SJCRH30 (cell line): ENCODE data around the gene MPP4. TPM values are rescaled to one million over a fixed set of nuclear protein-coding genes. Genes with fewer than 3 reads are reported as not detected.

ENCODE experiments used
- DNase-seq, 2 experiments: peaks; one replicate each; pipeline ENCODE4 v3.0.0-alpha.2; 2015 to 2020
- H3K27ac ChIP-seq: fragments of 250-450 bp; sonication (Bioruptor Pico); 2 replicates; pipeline ENCODE4 v1.5.1; 2020; ENCODE audit warnings: mild to moderate bottlenecking, moderate library complexity
- H3K27me3 ChIP-seq: fragments of 250-450 bp; sonication (Bioruptor Pico); 2 replicates; pipeline ENCODE4 v1.5.1; 2020; ENCODE audit warnings: mild to moderate bottlenecking, moderate library complexity
- H3K36me3 ChIP-seq: fragments of 250-450 bp; sonication (Bioruptor Pico); 2 replicates; pipeline ENCODE4 v1.5.1; 2020; ENCODE audit warnings: mild to moderate bottlenecking, moderate library complexity
- H3K4me1 ChIP-seq: fragments of 250-450 bp; sonication (Bioruptor Pico); 2 replicates; pipeline ENCODE4 v1.5.1; 2020; ENCODE audit warnings: mild to moderate bottlenecking, moderate library complexity
- H3K4me3 ChIP-seq: fragments of 250-450 bp; sonication (Bioruptor Pico); 2 replicates; pipeline ENCODE4 v1.5.1; 2020; ENCODE audit warnings: mild to moderate bottlenecking, moderate library complexity
- H3K9me3 ChIP-seq: fragments of 250-450 bp; sonication (Bioruptor Pico); replicated peaks from 2 replicates; pipeline ENCODE4 v1.5.1; 2020; ENCODE audit warnings: mild to moderate bottlenecking, moderate library complexity
- total RNA-seq: library from RNA; depleted of rRNA; stranded (reverse); fragments of >200 nt; shearing (Covaris generic); gene quantifications from 2 replicates; pipeline ENCODE4 v1.2.3, GENCODE V29; 2014; rRNA removed

MPP4 gene
- total RNA-seq, 1 experiment from 2014 or later, result 0.24 TPM

DNA sequence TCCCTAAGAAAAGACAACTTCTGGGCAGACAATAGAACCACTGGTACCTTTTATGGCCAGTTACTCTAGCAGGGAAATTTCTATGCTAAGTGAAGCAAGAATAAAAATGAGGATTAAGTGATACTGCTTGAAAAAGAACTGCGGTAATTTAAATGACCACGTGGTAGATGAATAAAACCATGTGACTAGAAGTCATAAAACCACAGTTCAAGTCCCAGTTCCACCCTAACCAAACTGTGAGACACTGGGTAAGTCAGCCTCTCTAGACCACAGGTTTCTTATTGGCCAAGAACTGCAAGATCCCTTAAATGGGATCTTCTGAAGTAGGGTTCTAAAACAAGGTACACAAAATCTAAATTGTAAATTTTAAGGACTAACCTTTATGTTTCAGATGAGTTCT, 67.9 kb downstream of the MPP4 start:
- Histone ChIP-seq H3K36me3 (peaks cover 73% of the 10 kb centered on the region), H3K27ac (peak overlapping the region; percentile 30)

GRCh38 chr2:201628545-201628944, 69.9 kb downstream of the MPP4 start:
- H3K27ac ChIP-seq, result no peak overlapping the region

More for the DNA sequence above, 67.9 kb downstream of the MPP4 start:
- no peak for DNase-seq
- no peaks in the 10 kb centered on the region; the same call in 1 of the 2 replicates for H3K9me3 ChIP-seq
- no peaks in the 10 kb centered on the region for H3K27me3 ChIP-seq
- H3K4me1 ChIP-seq, result peaks cover 20% of the 10 kb centered on the region
- no peak overlapping the region for H3K4me3 ChIP-seq

DNA sequence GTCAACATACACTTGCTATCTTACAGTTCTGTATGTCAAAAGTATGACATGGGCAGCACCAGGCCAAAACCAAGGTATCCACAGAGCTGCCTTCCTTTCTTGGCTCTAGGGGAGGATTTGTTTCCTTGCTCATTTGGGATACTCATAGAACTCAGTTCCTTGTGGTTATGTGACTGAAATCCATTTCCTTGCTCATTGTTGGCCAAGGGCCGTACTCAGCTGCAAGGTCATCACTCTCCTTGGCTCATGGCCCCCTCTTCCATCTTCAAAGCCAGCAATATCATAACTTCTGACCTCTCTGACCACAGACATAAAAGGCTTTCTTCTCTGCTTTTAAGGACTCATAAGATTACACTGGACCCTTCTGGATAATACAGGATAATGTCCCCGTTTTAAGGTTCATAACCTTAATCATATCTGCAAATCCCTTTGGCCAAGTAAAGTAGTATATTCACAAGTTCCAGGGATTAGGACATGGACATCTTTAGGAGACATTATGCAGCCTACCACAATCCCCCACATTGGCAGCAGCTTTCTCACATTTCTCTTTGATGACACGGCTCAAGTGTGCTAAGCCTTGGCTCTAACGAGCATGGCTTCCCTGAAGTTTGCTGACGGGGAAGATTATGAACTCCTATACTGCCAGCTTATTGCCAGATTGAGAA, 76.0 kb downstream of the MPP4 start:
- Histone ChIP-seq H3K4me1 (no peaks in the 10 kb centered on the region), H3K4me3 (no peak overlapping the region), H3K36me3 (peaks cover 25% of the 10 kb centered on the region), H3K9me3 (no peaks in the 10 kb centered on the region), H3K27ac (no peak overlapping the region), H3K27me3 (no peaks in the 10 kb centered on the region)
- no peak for DNase-seq

More at GRCh38 chr2:201628545-201628944, 69.9 kb downstream of the MPP4 start:
- no peak for DNase-seq
- no peak overlapping the region for H3K4me3 ChIP-seq
- H3K4me1 ChIP-seq, result peaks cover 20% of the 10 kb centered on the region
- H3K27me3 ChIP-seq, result no peaks in the 10 kb centered on the region
- peaks cover 74% of the 10 kb centered on the region for H3K36me3 ChIP-seq
- no peaks in the 10 kb centered on the region; the same call in 1 of the 2 replicates for H3K9me3 ChIP-seq

DNA sequence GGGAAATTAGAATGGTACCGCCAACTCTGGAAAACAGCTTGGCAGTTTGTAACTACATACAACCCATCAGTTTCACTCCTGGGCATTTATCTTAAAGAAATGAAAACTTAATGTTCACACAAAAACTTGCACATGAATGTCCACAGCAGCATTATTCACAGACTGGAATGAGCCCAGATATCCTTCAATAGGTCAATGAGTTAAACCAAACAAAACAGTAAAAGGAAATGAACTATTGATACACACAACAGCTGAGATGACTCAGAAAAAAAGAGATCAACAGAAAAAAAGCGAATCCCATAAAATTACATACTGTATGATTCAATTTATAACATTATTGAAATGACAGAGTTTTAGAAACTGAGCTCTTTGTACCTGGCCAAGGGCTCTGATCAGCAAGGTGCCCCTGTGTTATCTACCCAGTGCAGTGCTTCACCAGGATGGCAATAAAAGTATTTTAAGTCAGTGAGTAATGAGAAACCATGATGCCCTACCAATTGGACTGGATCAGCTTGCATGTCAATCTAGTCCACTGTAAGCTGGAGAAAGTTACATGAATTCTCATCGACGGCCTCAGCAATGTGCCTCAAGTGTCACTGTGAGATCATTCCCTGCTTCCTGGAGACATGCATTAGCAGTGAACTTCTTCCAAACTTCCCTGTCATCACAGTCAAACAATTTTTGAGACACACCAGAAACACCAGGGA, 77.0 kb downstream of the MPP4 start:
- Histone ChIP-seq H3K27me3 (no peaks in the 10 kb centered on the region), H3K27ac (no peak overlapping the region), H3K4me1 (no peaks in the 10 kb centered on the region), H3K4me3 (no peak overlapping the region), H3K36me3 (peaks cover 23% of the 10 kb centered on the region), H3K9me3 (no peaks in the 10 kb centered on the region)
- DNase-seq, result no peak

DNA sequence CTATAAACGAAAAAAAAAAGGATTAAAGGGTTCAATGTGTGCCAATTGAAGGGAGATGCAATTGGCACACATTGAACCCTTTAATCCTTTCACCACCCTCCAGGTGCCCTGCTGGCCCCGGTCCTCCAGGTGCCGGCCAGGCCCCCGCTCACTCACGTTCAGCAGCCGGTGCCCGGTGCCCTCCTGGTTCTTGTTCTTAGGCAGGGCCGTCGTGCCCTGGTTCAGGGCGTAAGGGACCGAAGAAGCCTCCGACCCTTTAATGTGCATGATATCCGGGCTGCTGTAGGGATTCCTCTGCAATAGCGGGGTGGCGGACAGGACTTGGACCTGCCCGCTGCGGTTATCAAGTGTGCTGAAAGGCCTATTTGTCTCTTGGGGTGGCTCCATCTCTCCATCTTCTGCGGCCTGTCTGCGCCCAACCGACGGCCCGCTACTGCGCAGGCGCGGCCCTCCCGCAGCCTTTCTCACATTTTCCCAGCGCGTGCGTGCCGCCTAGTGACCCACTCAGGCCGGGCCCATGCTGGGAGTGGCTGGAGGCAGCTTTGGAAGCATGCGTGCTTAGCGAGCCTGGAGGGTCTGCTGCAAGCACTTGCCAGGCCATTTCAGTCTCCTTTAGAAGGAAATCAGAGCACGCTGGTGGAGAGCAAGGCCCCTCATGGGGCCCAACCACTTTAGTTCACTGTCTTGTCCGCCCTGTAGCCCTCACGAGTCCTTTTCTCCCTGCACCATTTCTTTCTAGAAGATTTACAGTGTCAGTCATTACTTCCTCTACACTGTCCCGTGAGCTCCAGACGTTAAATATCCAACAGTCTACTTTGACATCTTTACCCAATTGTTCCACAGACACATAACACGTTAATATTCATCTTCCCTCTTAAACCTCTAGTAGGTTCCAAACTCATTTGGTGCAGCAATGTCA, 79.4 kb downstream of the MPP4 start:
- Histone ChIP-seq H3K27me3 (no peaks in the 10 kb centered on the region), H3K4me1 (no peaks in the 10 kb centered on the region), H3K4me3 (no peak overlapping the region), H3K36me3 (peaks cover 5% of the 10 kb centered on the region), H3K27ac (no peak overlapping the region), H3K9me3 (no peaks in the 10 kb centered on the region)
- DNase-seq, result no peak

DNA sequence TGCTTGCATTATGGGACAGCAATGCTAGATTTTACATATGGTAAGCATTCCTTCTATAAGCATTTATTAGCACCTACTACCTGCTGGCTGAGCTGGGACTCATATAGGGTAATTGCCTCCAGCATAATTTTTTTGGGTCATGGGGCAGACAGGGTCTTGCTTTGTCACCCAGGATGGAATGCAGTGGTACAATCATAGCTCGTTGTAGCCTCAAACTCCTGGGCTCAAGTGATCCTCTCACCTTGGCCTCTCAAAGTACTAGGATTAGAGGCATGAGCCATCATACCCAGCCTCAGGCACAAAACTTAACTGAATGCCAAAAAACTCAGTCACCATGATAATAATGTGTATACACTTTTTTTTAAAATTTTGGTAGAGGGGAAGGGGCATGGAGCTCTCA, 90.4 kb downstream of the MPP4 start:
- no peak for DNase-seq
- Histone ChIP-seq H3K4me3 (no peak overlapping the region), H3K4me1 (no peaks in the 10 kb centered on the region), H3K9me3 (no peaks in the 10 kb centered on the region), H3K27ac (no peak overlapping the region), H3K36me3 (no peaks in the 10 kb centered on the region), H3K27me3 (no peaks in the 10 kb centered on the region; the same call in 1 of the 2 replicates)

DNA sequence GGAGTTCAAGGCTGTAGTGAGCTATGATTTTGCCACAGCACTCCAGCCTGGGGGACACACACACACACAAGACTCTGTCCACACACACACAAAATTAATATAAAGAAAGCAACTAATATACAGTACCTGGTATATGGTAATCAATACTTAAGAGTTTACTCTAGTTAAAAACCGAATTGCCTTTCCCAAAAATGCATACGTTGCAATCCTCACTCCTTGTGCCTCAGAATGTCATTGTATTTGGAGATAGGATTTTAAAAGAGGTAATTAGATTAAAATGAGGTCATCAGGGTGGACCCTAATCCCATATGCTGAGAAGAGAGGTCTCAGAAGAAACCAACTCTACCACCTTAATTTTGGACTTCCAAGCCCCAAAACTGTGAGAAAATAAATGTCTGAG, 90.9 kb downstream of the MPP4 start:
- no peak overlapping the region for H3K27ac ChIP-seq
- DNase-seq, result no peak
- no peaks in the 10 kb centered on the region for H3K36me3 ChIP-seq
- no peaks in the 10 kb centered on the region for H3K4me1 ChIP-seq
- H3K4me3 ChIP-seq, result no peak overlapping the region
- H3K9me3 ChIP-seq, result no peaks in the 10 kb centered on the region
- no peaks in the 10 kb centered on the region; the same call in 1 of the 2 replicates for H3K27me3 ChIP-seq

DNA sequence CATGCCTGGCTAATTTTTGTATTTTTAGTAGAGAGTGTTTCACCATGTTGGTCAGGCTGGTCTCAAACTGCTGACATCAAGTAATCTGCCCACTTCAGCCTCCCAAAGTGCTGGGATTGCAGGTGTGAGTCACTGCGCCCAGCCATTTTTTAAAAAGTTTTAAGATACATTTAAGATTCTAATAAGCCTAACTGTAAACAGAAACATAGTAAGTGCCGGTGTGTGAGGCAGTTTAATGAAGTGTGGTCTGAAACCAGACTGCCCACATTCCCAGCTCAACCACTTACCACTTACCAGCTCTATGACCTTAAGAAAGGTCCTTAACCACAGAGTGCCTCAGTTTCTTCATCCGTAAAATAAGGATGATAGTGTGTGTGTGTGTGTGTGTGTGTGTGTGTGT, 97.5 kb downstream of the MPP4 start:
- H3K4me1 ChIP-seq, result no peaks in the 10 kb centered on the region
- no peaks in the 10 kb centered on the region; the same call in 1 of the 2 replicates for H3K27me3 ChIP-seq
- DNase-seq, result no peak
- H3K4me3 ChIP-seq, result no peak overlapping the region
- peaks cover 4% of the 10 kb centered on the region; the same call in 1 of the 2 replicates for H3K9me3 ChIP-seq
- H3K27ac ChIP-seq, result no peak overlapping the region
- no peaks in the 10 kb centered on the region for H3K36me3 ChIP-seq

DNA sequence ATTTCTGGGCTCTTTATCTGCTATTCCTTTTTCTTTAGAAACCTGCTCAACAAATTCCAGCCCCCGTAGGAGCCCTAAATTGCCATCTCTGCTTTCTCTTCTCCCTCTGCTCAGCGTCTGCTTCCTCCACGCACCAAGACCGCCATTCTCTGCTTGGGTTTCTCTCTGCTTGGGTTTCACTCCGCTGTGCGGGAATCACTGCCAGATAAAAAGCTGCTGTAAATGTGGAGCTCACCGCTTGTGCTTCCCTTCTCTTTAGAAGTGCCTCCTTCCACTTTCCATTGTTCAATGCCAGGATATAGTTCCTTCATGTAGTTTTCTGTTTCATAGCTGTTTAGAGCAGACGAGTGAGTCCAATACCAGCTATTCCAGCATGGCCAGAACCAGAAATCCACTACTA, 101.0 kb downstream of the MPP4 start:
- Histone ChIP-seq H3K27me3 (no peaks in the 10 kb centered on the region), H3K27ac (no peak overlapping the region), H3K4me3 (no peak overlapping the region), H3K9me3 (peaks cover 4% of the 10 kb centered on the region; the same call in 1 of the 2 replicates), H3K4me1 (no peaks in the 10 kb centered on the region), H3K36me3 (no peaks in the 10 kb centered on the region)
- DNase-seq, result no peak

Other genes starting within 250 kb of the MPP4 start
- 14.8 and 15.3 TPM in 2 replicates for gene TRAK2, start 247.2 kb downstream of the MPP4 start, total RNA-seq
- 26.5 and 27.6 TPM in 2 replicates for gene STRADB, start 246.9 kb downstream of the MPP4 start, total RNA-seq
- gene TMEM237, start 55.1 kb downstream of the MPP4 start, total RNA-seq, result 51.7 and 55.1 TPM in 2 replicates
- 21.9 and 22.0 TPM in 2 replicates for gene ALS2, start 82.3 kb upstream of the MPP4 start, total RNA-seq
- 0.20 and 0.47 TPM in 2 replicates for gene CDK15, start 107.9 kb upstream of the MPP4 start, total RNA-seq